Nasal cavity respiratory epithelium epithelial cell of viscerocranial mucosa (primary cell): ENCODE measurements around the gene XRCC5. TPM values are rescaled to one million over a fixed set of nuclear protein-coding genes. Genes with fewer than 3 reads are reported as not detected.

Experiments used
- total RNA-seq: library from RNA; depleted of rRNA; stranded (reverse); fragments of >200 nt; gene quantifications from 2 replicates; pipeline ENCODE4 v1.2.3, GENCODE V29; 2014

XRCC5 gene
- 144 and 184 TPM in 2 replicates for total RNA-seq

GRCh38 chr2:216108967-216109921 lies at the start of gene XRCC5:
Gene XRCC5 (plus strand): TSS chr2:216109348. CDS start chr2:216109437, 89 bp downstream.

GRCh38 chr2:216081487-216082116 lies 27.5 kb upstream of the XRCC5 start, which contains the start of the genes PECR and TMEM169:
Gene PECR (minus strand): TSS chr2:216081809. CDS start chr2:216081741, 68 bp downstream.
Gene TMEM169 (plus strand): TSS chr2:216081919. CDS start chr2:216095964, 14,045 bp downstream.

Other genes with a start within 250 kb of the XRCC5 start
- 35.9 and 45.3 TPM in 2 replicates for gene MREG, start 95.8 kb upstream of the XRCC5 start, total RNA-seq
- 8.5 and 21.5 TPM in 2 replicates for gene PECR, start 27.5 kb upstream of the XRCC5 start, total RNA-seq
- gene TMEM169, start 27.4 kb upstream of the XRCC5 start, total RNA-seq = 0.14 and 0.34 TPM in 2 replicates